ENCODE measurements around the gene IL17D.
"Not testable (repeated sequence)": the region's sequence is repeated elsewhere in the genome, so short reads cannot be mapped to it uniquely, and the experiment has no call there.

Gene IL17D

DNA sequence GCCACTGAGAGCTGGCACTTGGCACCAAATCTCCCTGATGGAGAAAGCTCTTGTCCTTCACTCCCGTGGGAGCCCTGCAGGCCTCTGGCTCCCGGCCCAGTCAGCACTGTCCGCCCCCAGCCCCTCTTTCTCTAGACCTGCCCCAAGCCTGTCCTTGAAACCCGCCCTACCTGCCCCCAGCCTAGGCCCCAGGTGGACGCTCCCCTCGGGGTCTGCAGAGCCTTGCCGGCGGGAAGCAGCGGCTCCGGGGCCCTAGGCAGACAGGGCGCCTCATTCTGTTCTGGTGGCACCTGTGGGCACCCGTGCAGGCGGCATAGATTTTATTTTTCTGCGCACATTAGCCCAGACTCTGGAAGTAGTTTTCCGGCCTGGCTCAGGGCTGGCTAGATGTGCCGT is 17.6 kb downstream of the IL17D start:
- DNase-seq: no peak

DNA sequence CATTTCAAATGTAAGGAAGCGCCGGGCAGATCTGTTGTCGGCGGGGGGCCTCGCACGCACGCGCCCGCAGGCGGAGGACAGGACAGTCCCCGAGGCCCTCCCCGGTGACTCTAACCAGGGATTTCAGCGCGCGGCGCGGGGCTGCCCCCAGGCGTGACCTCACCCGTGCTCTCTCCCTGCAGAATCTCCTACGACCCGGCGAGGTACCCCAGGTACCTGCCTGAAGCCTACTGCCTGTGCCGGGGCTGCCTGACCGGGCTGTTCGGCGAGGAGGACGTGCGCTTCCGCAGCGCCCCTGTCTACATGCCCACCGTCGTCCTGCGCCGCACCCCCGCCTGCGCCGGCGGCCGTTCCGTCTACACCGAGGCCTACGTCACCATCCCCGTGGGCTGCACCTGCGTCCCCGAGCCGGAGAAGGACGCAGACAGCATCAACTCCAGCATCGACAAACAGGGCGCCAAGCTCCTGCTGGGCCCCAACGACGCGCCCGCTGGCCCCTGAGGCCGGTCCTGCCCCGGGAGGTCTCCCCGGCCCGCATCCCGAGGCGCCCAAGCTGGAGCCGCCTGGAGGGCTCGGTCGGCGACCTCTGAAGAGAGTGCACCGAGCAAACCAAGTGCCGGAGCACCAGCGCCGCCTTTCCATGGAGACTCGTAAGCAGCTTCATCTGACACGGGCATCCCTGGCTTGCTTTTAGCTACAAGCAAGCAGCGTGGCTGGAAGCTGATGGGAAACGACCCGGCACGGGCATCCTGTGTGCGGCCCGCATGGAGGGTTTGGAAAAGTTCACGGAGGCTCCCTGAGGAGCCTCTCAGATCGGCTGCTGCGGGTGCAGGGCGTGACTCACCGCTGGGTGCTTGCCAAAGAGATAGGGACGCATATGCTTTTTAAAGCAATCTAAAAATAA is 18.2 kb downstream of the IL17D start:
- DNase-seq: no peak

DNA sequence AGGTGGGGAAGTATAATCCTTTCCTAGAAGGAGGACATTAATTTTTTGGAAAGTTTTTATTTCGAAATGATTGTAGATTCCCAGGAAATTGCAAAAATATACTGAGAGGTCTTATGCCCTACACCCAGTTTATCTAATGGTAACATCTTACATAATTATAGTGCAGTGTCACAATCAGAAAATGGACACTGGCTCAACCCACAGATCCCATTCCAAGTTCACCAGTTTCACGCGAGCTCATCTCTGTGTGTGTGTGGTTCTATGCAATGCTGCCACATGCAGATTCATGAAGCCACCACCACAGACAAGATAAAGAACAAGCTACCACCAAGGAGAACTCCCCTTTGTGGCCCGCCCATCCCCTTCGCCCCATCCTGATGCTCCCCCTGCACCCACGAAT is 24.4 kb downstream of the IL17D start:
- no peak for DNase-seq

DNA sequence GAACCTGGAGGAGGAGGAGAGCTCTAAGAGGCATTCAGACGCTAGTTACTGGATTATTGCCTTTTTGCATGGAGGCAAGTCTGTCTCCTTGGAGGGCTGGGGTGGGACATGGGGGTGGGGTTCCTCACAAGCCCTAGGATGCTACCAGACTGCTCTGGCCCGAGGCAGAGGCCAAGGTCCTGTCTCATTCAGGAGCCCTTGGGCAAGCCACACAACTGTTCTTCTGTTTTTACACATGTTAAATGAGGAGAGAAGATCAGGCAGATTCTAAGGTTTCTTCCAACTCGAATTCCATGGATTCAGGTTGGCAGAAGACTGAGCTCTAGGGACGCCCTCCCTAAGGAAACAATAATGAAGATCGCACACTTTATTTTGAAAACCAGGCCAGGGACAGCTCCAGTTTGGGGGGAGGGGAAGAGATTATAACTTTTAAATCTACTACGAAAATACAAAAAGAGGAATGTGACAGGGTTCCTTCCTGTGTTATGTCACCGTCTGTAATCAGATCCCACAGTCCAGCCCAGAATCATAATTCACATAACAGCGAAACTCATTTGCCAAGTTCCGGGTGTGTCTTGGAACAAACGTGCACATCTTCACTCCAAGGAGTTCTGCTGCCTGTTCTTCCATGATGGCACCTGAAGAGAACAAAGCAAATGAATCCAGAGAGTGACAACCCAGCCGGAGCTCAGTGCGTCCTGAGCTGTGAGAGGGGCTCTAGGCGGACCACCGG is 25.2 kb downstream of the IL17D start:
- DNase-seq: no peak

GRCh38 chr13:20729633-20730585 is 26.4 kb downstream of the IL17D start:
- no peak for DNase-seq

DNA sequence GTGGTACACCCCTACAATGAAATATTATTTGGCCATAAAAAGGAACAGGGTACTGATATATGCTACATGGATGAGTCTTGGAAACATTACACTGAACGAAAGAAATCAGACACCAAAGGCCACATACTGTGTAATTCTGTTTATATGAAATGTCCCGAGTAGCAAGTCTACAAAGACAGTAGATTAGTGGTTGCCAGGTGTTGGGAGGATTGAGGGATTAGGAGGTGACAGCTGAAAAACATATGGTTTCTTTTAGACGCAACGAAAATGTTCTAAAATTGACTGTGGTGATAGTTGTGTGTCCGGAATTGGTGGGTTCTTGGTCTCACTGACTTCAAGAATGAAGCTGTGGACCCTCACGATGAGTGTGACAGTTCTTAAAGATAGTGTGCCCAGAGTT is 35.1 kb downstream of the IL17D start:
- no peak for DNase-seq

- DNase-seq: no peak
Measured at GRCh38 chr13:20740021-20740420, 36.5 kb downstream of the IL17D start.

DNA sequence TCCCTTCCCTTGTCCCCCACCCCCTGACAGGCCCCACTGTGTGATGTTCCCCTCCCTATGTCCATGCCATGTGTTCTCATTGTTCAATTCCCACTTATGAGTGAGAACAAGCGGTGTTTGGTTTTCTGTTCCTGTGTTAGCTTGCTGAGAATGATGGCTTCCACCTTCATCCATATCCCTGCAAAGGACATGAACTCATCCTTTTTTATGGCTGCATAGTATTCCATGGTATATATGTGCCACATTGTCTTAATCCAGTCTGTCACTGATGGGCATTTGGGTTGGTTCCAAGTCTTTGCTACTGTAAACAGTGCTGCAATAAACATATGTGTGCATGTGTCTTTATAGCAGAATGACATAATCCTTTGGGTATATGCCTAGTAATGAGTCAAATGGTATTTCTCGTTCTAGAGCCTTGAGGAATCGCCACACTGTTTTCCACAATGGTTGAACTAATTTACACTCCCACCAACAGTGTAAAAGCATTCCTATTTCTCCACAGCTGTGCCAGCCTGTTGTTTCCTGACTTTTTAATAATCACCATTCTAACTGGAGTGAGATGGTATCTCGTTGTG is 40.4 kb downstream of the IL17D start:
- not testable (repeated sequence) for DNase-seq

DNA sequence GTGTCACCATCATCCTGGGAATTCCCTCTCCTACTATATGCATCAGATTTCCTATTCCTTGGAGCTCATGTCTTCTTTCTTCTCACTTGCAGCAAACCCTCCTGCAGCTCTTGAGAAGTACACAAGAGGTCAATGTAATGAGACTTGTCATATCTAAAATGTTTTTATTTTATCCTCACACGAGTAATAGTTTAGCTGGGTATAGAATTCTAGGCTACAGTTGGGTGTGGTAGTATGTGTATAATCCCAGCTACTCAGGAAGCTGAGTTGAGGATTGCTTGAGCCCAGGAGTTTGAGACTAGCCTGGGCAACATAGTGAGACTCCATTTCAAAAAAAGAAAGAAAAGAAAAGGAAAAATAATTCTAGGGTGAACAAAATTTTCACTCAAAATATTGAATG is 45.9 kb downstream of the IL17D start:
- no peak for DNase-seq

GRCh38 chr13:20754009-20754408 is 50.5 kb downstream of the IL17D start:
- DNase-seq: no peak

- DNase-seq: no peak
Measured at GRCh38 chr13:20760872-20761271, 57.4 kb downstream of the IL17D start.

GRCh38 chr13:20767309-20767943 is 63.9 kb downstream of the IL17D start:
- DNase-seq: no peak

- no peak for DNase-seq
Measured at GRCh38 chr13:20769091-20769490, 65.6 kb downstream of the IL17D start.

DNA sequence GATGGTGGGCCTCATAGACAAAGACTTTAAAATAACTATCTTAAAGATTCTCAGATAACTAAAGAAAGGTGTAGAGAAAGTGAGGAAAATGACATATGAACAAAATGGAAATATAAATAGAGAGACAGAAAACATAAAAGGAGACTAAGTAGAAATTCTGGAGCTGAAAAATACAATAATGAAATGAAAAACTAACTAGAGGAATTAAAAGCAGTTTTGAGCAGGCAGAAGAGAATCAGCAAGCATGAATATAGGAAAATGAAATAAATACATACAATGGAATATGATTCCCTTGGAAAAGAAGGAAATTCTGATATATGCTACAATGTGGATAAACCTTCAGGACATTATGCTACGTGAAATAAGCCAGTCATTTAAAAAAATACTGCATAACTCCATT is 66.3 kb downstream of the IL17D start:
- no peak for DNase-seq
